ENCODE data around the gene ZNF79. TPM values are rescaled to one million over a fixed set of nuclear protein-coding genes. Genes with fewer than 3 reads are reported as not detected.

The ZNF79 gene
- 6.0 and 13.5 TPM in 2 replicates for total RNA-seq (2014; rRNA removed; shearing (Covaris generic))

DNA sequence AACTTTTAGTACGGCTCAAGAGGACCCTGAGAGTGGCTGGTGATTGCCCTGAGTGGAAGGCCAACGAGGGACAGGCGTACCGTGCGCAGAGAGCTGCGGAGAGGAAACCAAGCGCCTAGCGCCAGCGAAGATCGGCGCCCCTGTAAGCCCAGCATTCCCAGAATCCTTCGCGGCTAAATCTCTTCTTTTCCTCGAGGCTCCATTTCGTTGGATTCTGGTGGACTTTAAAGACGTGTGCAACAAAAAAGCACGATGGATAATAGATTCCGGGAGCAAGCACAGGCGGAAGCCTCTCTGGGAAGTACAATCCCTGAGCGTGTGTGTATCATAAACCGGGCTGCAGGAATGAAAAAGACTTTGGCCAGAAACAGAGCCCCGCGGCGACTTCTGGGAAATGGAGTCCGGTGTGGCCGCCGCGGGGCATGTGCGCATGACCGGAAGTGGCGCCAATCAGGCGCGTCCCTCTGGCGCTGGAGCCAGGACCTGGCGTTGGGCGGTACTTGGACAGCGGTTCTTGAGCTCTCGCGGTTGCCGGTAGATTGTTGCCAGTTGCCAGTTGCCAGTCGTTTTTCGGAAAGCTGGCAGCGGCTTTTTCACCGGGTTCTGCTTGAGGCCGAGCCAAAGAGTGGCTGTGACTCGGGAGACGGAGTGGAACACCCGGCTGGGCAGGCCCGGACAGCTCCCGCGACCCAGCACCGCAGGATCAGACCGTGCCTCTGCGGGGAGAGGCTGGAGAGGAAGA, at the start of gene ZNF79:
TSS of gene ZNF79 (plus strand) at position 449 of the 742 bp plus-strand sequence. CDS start 406 bp downstream, outside the sequence.
- DNase-seq (ENCODE audit: low read depth): peak; percentile 98

DNA sequence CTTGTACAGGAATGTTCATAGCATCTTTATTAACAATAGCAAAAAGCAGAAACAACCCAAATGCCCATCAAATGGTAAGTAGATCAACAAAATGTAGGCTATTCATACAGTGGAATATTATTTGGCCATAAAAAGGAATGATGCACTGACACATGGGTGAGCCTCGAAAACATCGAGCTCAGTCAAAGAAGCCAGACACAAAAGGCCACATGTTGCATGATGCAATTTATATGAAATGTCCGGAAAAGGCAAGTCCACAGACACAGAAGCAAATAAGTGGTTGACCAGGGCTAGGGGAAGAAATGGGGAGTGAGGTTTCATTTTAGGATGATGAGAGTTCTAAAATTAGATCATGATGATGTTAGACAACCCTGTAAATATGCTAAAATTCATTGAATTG, 43.7 kb upstream of the ZNF79 start:
- no peak for DNase-seq (ENCODE audit: low read depth)

DNA sequence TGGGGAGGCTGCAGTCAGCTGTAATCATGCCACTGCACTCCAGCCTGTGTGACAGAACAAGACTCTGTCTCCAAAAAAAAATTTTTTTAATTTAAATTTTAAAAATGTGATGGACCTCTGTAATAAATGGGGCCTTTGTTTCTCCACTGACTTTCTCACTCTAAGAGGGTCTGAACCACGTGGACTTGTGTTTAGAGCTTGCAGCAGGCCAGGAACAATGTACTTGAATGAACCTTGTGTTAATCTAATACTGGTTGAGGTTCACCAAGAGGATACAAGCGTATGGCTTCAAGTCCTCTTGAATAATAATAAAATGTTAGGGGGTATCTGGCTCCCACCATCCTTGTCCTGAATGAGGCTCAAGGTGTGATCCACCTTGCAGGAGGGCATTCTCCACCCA, 41.6 kb upstream of the ZNF79 start:
- no peak for DNase-seq (ENCODE audit: low read depth)

DNA sequence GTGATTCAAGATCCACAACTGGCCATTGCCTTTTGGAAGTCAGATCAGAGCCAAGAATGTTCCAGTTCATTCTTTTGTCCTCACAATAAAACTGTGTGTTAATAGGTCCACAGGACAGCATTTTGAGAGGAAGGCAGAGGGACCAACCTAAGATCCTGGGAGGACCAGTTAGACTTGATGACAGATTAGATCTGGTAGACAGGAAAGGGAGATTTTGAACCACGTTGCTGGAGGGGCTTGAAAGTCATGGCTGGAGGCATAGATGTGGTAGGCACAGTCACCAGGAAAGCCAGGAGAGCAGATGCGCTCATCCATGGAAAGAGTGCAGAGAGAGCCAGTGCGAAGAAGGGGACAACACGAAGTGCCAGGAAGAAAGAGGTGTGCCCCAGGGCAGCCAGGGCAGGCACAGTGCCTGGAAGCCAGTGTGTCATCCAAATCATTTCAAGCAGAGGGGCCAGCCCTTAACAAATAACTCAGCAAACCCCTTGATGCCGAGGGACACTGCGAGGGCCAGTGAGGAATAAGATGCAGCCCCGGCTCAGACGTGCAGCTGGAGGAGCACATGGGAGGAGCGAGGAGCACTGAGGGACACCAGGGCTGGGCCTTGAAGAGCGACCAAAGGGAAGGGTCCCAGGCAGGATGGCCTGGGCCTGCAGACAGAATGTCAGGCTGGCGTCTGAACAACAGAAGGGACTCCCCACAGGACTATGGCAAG, 40.0 kb upstream of the ZNF79 start:
- no peak for DNase-seq (ENCODE audit: low read depth)

DNA sequence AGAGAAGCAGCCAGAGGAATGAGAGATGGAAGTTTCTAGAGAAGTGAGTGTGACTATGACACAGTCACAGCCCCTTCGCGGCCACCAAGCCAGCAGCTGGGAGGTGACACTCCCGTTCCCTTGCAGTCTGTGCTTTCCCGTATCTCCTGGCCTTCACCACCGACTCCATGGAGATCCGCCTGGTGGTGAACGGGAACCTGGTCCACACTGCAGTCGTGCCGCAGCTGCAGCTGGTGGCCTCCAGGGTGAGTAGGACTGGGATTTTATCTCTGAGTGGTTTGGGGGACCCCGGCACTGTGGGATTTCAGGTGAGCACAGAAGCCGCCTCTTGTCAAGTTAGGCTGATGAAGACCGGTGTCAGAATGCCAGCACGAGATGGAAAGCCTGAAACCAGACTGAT, 39.3 kb upstream of the ZNF79 start:
- no peak for DNase-seq (ENCODE audit: low read depth)

DNA sequence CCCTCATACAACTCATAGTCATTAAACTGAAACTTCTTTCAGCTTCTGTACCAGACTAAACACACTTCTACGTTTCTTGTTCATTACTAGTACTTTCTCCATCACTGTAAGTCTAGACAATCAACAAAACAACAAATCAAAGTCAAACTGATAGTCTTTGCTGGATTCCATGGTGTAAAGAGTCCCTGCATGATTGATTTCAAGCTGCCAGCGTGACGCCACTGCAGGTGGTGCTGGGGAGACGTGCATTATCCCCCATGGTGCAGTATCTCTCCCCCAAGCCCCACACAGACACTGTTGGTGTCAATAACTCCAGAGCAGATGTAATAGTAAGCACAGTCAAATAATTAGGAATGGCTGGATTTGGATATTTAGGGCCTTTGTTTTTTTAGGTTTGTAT, 37.9 kb upstream of the ZNF79 start:
- DNase-seq (ENCODE audit: low read depth): no peak

DNA sequence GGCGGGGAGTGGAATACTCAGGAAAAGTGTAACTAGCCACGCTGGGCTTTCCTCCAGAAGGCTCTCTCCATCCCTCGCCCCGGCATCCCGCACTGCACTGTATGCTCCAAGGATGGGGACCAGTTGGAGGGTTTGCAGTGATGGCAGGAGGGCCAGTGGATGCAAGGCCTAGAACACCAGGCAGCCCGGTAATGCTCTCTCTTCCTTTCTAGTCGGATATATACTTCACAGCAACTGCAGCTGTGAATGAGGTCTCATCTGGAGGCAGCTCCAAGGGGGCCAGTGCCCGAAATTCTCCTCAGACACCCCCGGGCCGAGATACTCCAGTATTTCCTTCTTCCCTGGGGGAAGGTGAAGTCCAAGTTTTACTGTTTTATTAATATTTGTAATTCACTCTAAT, 37.2 kb upstream of the ZNF79 start:
- no peak for DNase-seq (ENCODE audit: low read depth)

DNA sequence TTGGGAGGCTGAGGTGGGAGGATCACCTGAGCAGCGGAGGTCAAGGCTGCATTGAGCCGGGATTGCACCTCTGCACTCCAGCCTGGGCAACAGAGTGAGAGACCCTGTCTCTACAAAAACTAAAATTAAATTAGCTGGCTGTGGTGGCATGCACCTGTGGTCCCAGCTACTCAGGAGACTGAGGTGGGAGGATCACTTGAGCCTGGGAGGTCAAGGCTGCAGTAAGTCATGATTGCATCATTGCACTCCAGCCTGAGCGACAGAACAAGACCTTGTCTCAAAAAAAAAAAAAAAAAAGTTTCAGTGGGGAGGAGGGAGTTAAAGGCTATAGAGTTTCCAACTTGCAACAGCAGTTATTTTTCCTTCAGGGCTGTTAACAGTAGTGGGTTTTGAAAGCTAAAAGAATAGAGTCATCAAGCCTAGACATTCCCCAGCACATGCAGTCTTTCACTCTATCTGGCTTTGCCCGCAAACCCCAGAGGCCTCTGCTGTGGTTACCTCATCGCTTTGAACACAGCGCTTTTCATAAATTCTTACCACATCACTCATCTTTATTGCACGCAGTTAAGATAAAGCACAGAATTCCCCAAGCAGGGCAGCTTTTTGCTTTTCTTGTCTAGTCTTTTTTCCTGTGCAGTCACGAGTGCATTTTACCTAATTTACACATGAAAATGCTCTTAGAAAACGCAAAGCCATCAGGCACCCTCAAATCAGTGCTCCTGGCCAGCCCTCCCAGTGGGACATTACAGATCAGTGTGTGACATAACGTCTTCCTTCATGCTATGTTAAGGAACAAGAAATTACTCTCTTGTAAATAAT, 35.9 kb upstream of the ZNF79 start:
- DNase-seq (ENCODE audit: low read depth): peak; percentile 98

DNA sequence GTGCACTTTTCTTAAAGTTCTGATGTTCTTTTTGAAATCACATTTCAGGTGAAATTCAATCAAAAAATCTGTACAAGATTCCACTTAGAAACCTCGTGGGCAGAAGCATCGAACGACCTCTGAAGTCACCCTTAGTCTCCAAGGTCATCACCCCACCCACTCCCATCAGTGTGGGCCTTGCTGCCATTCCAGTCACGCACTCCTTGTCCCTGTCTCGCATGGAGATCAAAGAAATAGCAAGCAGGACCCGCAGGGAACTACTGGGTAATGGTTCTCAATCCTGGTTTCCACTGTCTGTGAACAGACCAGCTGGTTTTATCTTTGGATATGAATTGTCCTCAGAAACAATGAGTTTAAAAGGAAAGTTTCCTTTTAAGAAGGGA, 35.3 kb upstream of the ZNF79 start:
- no peak for DNase-seq (ENCODE audit: low read depth)

DNA sequence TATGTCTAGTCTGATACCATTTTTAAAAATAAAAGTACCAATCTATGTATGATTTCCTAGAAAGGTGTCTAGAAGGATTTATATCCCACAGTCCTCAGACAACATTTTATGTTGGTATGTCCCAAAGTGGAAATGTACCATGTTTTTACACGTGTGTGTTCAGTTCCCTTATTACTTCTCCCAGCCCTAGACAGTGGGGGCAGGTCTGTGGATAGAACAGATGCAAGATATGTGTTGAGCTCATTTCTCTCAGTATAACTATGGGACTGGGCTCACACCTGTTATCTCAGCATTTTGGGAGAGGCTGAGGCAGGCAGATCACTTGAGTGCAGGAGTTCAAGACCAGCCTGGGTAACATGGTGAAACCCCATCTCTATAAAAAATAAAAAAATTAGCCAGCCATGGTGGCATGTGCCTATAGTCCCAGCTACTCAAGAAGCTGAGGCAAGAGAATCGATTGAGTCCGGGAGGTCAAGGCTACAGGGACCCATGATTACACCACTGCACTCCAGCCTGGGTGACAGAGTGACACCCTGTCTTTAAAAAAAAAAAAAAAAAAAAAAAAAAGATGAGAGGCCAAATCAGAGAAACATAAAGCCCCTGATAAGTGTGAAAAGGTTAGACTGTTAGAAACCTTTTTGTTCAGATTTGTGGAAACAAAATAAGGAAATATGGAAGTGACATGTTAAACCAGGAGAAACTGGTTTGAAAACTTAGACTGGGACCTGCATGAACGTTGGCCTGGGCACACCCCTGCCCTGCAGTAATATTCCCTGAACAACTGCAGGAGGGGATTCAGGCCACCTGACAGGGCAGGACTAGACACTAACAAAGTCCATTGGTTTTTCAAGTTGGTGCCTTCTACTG, 34.6 kb upstream of the ZNF79 start:
- DNase-seq (ENCODE audit: low read depth): no peak

DNA sequence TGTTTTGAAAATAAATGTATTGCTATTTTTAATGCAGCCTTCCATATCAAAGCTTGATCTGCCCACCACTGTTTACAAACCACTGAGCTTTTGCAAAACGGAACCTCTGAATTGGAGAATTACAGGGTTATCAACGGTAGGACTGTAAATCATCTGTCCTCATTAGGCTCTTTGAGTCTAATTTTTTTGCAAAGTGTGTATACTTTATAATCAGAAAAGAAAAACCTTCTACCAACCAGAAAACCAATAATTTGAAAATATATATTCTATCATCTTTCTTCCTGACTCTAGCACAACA, 34.0 kb upstream of the ZNF79 start:
- no peak for DNase-seq (ENCODE audit: low read depth)

DNA sequence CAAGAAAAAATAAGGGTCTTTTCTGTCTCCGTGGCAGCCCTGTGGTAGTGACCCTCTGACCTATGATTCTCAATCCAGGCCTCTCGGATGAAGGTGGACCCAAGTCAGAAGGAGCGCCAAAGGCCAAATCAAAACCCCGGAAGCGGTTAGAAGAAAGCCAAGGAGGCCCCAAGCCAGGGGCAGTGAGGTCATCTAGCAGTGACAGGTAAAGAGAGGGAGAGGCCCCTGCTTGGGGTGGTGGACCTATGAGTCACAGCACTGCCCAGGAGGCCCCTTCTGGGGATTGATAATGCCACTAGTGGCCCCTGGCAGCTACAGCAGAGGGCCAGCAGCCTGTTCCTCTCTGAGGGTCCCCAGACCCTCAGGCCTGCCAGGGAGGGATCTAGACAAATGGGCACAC, 33.6 kb upstream of the ZNF79 start:
- peak; percentile 68 for DNase-seq (ENCODE audit: low read depth)

DNA sequence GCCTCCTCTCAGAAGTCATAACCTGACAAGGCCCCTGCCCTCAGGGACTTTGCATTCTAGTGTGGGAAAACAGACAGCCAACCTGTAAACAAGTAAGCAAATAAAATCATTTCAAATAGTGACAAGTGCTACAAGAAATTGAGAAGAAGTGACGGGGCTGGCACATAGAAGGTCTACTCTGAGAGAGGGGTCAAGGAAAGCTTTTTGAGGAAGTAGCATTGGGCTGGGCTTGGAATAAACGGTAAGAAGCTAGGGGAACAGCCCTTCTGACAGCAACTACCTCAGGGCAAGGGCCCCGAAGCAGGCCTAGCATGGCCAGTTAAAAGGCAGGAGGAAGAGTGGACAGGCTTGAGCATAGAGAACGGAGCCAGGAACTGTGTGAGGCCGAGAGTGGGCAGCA, 32.0 kb upstream of the ZNF79 start:
- DNase-seq (ENCODE audit: low read depth): no peak

DNA sequence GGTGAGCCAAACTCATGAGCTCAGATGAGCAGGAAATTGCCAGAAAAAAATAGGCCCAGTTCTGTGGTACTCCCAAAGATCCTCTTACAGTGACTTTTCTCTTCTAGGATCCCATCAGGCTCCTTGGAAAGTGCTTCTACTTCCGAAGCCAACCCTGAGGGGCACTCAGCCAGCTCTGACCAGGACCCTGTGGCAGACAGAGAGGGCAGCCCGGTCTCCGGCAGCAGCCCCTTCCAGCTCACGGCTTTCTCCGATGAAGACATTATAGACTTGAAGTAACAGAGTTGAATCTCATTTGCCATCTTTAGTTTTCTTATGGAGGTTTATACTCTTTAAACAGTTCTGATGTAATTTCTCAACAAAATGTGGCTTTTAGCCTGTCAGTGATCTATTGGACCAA, 31.2 kb upstream of the ZNF79 start:
- DNase-seq (ENCODE audit: low read depth): no peak

DNA sequence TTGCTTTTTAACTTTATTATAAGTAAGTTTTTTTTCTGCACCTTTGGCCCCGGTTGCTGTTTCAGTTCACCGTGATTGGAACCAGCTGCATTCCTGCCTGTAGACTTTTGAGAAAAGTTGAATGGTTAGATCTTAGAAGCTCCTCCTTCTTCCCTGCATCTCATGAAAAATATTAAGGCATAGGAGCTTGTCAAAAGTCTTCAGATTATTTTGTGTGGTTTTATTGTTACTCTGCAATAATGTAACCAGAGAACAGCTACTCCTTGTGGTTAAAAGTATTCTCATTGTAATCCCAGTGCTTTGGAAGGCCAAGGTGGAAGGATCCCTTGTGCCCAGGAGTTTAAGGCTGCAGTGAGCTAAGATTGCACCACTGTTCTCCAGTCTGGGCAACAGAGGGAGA, 30.5 kb upstream of the ZNF79 start:
- DNase-seq (ENCODE audit: low read depth): no peak

DNA sequence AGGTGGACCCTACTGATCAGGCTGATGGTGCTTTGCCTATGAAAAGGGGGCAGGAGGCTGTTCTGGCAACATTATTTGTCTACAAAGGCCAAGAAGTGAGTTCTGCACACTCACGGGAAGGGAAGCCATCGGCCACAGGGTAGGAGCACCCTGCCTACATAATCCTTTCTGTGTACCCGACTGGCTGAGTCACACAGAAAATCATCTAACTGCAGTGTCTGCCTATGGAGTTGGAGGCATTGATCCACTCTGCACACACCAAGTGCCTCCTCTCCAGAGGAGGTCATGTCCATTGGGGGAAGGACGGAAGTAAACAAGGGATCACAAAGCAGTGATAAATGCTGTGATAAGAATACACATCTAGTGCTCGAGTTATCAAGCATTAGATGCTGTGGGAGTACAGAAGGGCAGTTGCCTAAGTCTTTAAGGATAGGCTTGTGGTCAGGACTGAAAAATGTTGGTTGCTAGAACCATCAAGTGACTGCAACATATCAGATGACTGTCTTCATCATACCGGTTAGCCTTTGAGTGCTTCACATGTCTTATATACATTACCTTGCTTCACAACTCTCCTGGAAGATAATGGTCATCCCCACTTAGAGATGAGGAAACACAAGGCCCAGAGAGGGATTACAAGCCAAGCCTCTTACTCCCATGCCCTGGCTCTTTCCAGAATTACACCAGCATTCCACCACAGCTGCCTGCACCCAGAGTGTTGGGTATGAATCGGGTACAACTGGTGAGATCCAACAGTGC, 28.5 kb upstream of the ZNF79 start:
- no peak for DNase-seq (ENCODE audit: low read depth)

DNA sequence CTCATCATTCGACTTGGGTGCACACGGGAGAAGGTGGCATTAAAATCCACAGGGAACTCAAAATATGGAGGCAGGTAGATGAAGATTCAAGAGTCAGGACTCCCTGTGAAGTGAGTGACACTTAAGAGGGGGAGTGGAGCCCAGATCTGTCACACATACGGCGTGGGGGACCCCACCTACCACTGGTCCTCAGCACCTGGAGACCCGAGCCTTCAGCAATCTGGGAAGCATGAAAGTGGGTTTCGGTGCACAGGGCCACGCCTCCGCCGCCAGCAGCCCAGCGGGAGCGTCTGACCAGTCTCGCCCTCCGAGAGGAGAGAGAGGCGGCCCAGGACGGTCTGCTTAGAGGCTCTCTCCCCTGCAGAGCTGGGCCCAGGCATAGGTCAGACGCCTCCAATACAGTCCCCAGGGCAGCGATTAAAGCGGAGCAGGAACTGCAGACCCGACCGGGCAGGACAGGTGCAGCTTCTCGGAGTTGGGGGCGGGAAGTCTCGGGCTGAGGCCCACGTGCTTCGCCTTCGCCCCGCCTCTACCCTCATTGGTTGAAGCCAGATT, 27.9 kb upstream of the ZNF79 start:
- DNase-seq (ENCODE audit: low read depth): no peak

DNA sequence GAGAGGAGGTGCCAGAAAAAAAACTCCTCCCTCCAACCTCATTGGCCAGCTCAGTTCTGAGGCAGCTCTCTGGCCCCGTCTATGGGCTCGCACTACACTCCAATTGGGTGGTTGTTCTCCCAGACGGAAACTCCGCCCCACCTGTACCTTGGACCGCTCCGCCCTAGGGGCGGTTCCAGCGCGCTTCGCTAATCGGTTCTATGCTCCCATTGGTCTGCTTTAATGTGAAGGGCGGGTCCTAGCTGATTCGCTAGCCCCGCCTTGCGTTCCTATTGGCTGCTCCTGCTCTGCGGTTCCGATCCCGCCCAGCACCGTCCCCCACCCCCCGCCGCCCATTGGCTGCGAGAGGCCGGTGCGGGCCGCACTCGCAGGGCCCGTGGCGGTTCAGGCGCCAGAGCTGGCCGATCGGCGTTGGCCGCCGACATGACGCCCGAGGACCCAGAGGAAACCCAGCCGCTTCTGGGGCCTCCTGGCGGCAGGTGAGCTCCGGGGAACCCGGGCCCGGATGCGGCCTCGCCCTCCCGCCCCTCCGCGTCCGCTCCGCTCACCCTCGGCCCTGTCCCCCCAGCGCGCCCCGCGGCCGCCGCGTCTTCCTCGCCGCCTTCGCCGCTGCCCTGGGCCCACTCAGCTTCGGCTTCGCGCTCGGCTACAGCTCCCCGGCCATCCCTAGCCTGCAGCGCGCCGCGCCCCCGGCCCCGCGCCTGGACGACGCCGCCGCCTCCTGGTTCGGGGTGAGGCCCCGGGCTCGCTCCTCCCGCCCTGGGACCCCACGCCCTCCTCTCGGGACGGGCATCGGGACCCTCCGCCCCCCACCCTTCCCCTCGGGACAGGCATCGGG, 27.2 kb upstream of the ZNF79 start, which contains the start of gene SLC2A8:
TSS of gene SLC2A8 (plus strand) at position 362 of the 838 bp plus-strand sequence. CDS start at position 424, 62 bp downstream.
- peak; percentile 100 for DNase-seq (ENCODE audit: low read depth)

DNA sequence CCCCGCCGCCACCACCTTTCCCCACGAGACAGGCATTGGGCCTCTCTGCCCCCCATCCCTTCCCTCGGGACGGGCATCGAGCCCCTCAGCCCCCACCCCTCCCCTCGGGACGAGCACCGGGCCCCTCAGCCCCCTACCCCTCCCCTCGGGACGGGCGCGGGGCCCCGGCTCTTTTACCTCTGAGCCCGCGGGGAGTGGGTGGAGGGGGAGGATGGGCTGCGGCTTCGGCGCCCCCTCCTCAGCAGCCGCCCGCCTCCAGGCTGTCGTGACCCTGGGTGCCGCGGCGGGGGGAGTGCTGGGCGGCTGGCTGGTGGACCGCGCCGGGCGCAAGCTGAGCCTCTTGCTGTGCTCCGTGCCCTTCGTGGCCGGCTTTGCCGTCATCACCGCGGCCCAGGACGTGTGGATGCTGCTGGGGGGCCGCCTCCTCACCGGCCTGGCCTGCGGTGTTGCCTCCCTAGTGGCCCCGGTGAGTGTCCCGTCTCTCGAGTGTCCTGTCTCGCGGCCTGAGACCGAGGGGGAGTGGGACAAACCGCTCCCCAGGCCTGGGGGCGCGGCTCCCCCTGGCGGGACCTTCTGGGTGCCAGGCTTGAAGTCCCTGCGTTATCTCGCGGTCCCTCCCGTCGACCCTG, 26.4 kb upstream of the ZNF79 start:
- DNase-seq (ENCODE audit: low read depth): peak; percentile 67

All from Daoy (cell line).